HepG2 (cell line): Measurements from ENCODE around the gene IQCN. TPM values are rescaled to one million over a fixed set of nuclear protein-coding genes. Genes with fewer than 3 reads are reported as not detected.

Experiments
- ATF7-NPFF ChIP-seq: sonication (generic); formaldehyde crosslinking; IDR thresholded peaks from 2 replicates; pipeline ENCODE4 v1.8.1; 2023; ENCODE audit warnings: mild to moderate bottlenecking, low read depth, missing genetic modification reagents, moderate library complexity
- FOXA1 ChIP-seq, 2 experiments: fragments of 450-650 bp in 1 of 2; sonication (generic) in 1 of 2; formaldehyde crosslinking in 1 of 2; IDR thresholded peaks; 2 replicates each; pipeline versions ENCODE4 v1.4.0 to v1.6.1; 2016 to 2020; ENCODE audit warnings: missing genetic modification reagents in 1 of 2
- GMEB1 ChIP-seq: sonication (generic); formaldehyde crosslinking; IDR thresholded peaks from 2 replicates; pipeline ENCODE4 v1.5.1; 2020; ENCODE audit warnings: missing genetic modification reagents, mild to moderate bottlenecking, borderline replicate concordance
- GTF3A ChIP-seq: sonication (generic); formaldehyde crosslinking; conservative IDR thresholded peaks from 2 replicates; pipeline ENCODE4 v1.4.0; 2020; ENCODE audit warnings: mild to moderate bottlenecking, missing genetic modification reagents
- ISL2 ChIP-seq: sonication (generic); formaldehyde crosslinking; IDR thresholded peaks from 2 replicates; pipeline ENCODE4 v1.5.0; 2020; ENCODE audit warnings: missing genetic modification reagents
- NONO ChIP-seq, 2 experiments: fragments of 450-650 bp in 1 of 2; sonication (generic) in 1 of 2; formaldehyde crosslinking in 1 of 2; IDR thresholded peaks in 1 of 2; conservative IDR thresholded peaks in 1 of 2; 2 replicates each; pipeline versions ENCODE4 v1.6.1 to v1.8.0; 2017 to 2022; ENCODE audit warnings: mild to moderate bottlenecking in 1 of 2, missing genetic modification reagents in 1 of 2, moderate library complexity in 1 of 2
- SCMH1 ChIP-seq: sonication (generic); formaldehyde crosslinking; IDR thresholded peaks from 2 replicates; pipeline ENCODE4 v1.9.0; 2021; ENCODE audit warnings: missing genetic modification reagents, mild to moderate bottlenecking, borderline replicate concordance
- ZMYM3 ChIP-seq: sonication (generic); formaldehyde crosslinking; IDR thresholded peaks from 2 replicates; pipeline ENCODE4 v1.5.1; 2020; ENCODE audit warnings: mild to moderate bottlenecking, missing genetic modification reagents
- ZNF382 ChIP-seq: sonication (generic); formaldehyde crosslinking; IDR thresholded peaks from 2 replicates; pipeline ENCODE4 v1.5.0; 2020; ENCODE audit warnings: missing genetic modification reagents, mild to moderate bottlenecking, borderline replicate concordance
- ZNF558 ChIP-seq: sonication (generic); formaldehyde crosslinking; IDR thresholded peaks from 2 replicates; pipeline ENCODE4 v1.9.0; 2022; ENCODE audit warnings: mild to moderate bottlenecking, missing genetic modification reagents, borderline replicate concordance
- ZNF772 ChIP-seq: sonication (generic); formaldehyde crosslinking; IDR thresholded peaks from 2 replicates; pipeline ENCODE4 v1.5.0; 2020; ENCODE audit warnings: mild to moderate bottlenecking, missing genetic modification reagents
- ZNF775 ChIP-seq: sonication (generic); formaldehyde crosslinking; IDR thresholded peaks from 2 replicates; pipeline ENCODE4 v1.4.0; 2020; ENCODE audit warnings: missing genetic modification reagents, mild to moderate bottlenecking, moderate library complexity, borderline replicate concordance
- ZSCAN12 ChIP-seq: sonication (generic); formaldehyde crosslinking; IDR thresholded peaks from 2 replicates; pipeline ENCODE4 v1.9.0; 2021; ENCODE audit warnings: mild to moderate bottlenecking, missing genetic modification reagents
- polyA plus RNA-seq, 8 experiments: library from polyadenylated mRNA; depleted of rRNA in 3 of 8; stranded (reverse) in 7 of 8; unstranded in 1 of 8; fragments of >200 nt; fragmentation: Illumina TruSeq in 4 of 8; extraction: Trizol in 4 of 8; gene quantifications; 2 replicates each; pipeline versions ENCODE4 v1.2.1 to v1.2.3, GENCODE V29; 2011 to 2016; ENCODE audit warnings: low read depth in 4 of 8, missing spikeins in 1 of 8, mixed read lengths in 1 of 8; ENCODE audit not compliant: insufficient read depth in 1 of 8
- total RNA-seq, 5 experiments: library from RNA; depleted of rRNA; stranded (reverse); fragments of >200 nt; fragmentation: Illumina TruSeq; extraction: Trizol; gene quantifications; 2 replicates each; pipeline ENCODE4 v1.2.3, GENCODE V29; 2016; ENCODE audit warnings: low read depth in 1 of 5
- TF ChIP-seq, protein P1 (sequence below), 2 experiments: sonication (generic) in 1 of 2; formaldehyde crosslinking in 1 of 2; IDR thresholded peaks; 2 replicates each; pipeline versions ENCODE4 v1.5.1 to v1.6.1; 2011 to 2020; ENCODE audit warnings: borderline replicate concordance in 1 of 2, low read depth in 1 of 2, low read length in 1 of 2, mild to moderate bottlenecking in 1 of 2, missing genetic modification reagents in 1 of 2, moderate library complexity in 1 of 2
- TF ChIP-seq, protein P2 (sequence below): sonication (generic); formaldehyde crosslinking; IDR thresholded peaks from 2 replicates; pipeline ENCODE4 v1.8.0; 2022; ENCODE audit warnings: mild to moderate bottlenecking, missing genetic modification reagents; ENCODE audit not compliant: insufficient replicate concordance
- TF ChIP-seq, protein P3 (sequence below), 2 experiments: sonication (generic) in 1 of 2; formaldehyde crosslinking in 1 of 2; IDR thresholded peaks; 2 replicates each; pipeline versions ENCODE4 v1.4.0 to v1.6.1; 2016 to 2020; ENCODE audit warnings: borderline replicate concordance in 1 of 2, low read depth in 1 of 2, mild to moderate bottlenecking in 1 of 2, missing genetic modification reagents in 1 of 2

IQCN gene
- total and polyA plus RNA-seq, 2 of the 13 experiments (the other 11 are each of a cell fraction or from before 2014, with no cell fraction given): 0.04 to 0.18 TPM

- TF ChIP-seq, protein P1, sequence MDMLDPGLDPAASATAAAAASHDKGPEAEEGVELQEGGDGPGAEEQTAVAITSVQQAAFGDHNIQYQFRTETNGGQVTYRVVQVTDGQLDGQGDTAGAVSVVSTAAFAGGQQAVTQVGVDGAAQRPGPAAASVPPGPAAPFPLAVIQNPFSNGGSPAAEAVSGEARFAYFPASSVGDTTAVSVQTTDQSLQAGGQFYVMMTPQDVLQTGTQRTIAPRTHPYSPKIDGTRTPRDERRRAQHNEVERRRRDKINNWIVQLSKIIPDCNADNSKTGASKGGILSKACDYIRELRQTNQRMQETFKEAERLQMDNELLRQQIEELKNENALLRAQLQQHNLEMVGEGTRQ (IDR thresholded peaks at IDR 0.05; ENCODE audit: low read depth, low read length): no peak
- TF ChIP-seq, protein P1 (CRISPR knock-in tag; IDR thresholded peaks at IDR 0.05; ENCODE audit: borderline replicate concordance): no peak; the same call in 1 of the 2 replicates
- TF ChIP-seq GMEB1 (no peak; the same call in 1 of the 2 replicates), ZNF772 (CRISPR knock-in tag) (peak; percentile 74; the same call in 1 of the 2 replicates), ZNF382 (no peak), ATF7-NPFF (CRISPR knock-in tag) (no peak), SCMH1 (CRISPR knock-in tag) (no peak), ZMYM3 (CRISPR knock-in tag) (peak; percentile 89), GTF3A (CRISPR knock-in tag) (no peak), ISL2 (CRISPR knock-in tag) (no peak), ZNF558 (CRISPR knock-in tag) (no peak), FOXA1 (IDR thresholded peaks at IDR 0.05) (no peak), FOXA1 (CRISPR knock-in tag; IDR thresholded peaks at IDR 0.05) (no peak), ZNF775 (no peak), ZSCAN12 (no peak), NONO (IDR thresholded peaks at IDR 0.05) (no peak), NONO (CRISPR knock-in tag; conservative IDR thresholded peaks at IDR 0.05) (0 out of 2 replicates have a peak, but pooled peaks have one; percentile 21)
- TF ChIP-seq, protein P2, sequence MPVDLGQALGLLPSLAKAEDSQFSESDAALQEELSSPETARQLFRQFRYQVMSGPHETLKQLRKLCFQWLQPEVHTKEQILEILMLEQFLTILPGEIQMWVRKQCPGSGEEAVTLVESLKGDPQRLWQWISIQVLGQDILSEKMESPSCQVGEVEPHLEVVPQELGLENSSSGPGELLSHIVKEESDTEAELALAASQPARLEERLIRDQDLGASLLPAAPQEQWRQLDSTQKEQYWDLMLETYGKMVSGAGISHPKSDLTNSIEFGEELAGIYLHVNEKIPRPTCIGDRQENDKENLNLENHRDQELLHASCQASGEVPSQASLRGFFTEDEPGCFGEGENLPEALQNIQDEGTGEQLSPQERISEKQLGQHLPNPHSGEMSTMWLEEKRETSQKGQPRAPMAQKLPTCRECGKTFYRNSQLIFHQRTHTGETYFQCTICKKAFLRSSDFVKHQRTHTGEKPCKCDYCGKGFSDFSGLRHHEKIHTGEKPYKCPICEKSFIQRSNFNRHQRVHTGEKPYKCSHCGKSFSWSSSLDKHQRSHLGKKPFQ (CRISPR knock-in tag): peak; percentile 36
- TF ChIP-seq, protein P3, sequence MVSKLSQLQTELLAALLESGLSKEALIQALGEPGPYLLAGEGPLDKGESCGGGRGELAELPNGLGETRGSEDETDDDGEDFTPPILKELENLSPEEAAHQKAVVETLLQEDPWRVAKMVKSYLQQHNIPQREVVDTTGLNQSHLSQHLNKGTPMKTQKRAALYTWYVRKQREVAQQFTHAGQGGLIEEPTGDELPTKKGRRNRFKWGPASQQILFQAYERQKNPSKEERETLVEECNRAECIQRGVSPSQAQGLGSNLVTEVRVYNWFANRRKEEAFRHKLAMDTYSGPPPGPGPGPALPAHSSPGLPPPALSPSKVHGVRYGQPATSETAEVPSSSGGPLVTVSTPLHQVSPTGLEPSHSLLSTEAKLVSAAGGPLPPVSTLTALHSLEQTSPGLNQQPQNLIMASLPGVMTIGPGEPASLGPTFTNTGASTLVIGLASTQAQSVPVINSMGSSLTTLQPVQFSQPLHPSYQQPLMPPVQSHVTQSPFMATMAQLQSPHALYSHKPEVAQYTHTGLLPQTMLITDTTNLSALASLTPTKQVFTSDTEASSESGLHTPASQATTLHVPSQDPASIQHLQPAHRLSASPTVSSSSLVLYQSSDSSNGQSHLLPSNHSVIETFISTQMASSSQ (IDR thresholded peaks at IDR 0.05; ENCODE audit: low read depth): no peak
- TF ChIP-seq, protein P3 (CRISPR knock-in tag; IDR thresholded peaks at IDR 0.05; ENCODE audit: borderline replicate concordance): no peak
Observed at GRCh38 chr19:18223860-18224524, 50.3 kb downstream of the IQCN start (continued).
